Measurements from ENCODE around the gene TENM4.

- TF ChIP-seq, protein P1, sequence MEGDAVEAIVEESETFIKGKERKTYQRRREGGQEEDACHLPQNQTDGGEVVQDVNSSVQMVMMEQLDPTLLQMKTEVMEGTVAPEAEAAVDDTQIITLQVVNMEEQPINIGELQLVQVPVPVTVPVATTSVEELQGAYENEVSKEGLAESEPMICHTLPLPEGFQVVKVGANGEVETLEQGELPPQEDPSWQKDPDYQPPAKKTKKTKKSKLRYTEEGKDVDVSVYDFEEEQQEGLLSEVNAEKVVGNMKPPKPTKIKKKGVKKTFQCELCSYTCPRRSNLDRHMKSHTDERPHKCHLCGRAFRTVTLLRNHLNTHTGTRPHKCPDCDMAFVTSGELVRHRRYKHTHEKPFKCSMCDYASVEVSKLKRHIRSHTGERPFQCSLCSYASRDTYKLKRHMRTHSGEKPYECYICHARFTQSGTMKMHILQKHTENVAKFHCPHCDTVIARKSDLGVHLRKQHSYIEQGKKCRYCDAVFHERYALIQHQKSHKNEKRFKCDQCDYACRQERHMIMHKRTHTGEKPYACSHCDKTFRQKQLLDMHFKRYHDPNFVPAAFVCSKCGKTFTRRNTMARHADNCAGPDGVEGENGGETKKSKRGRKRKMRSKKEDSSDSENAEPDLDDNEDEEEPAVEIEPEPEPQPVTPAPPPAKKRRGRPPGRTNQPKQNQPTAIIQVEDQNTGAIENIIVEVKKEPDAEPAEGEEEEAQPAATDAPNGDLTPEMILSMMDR (conservative IDR thresholded peaks at IDR 0.05; ENCODE audit: low read length): no peak
- TF ChIP-seq EZH2phosphoT487 (IDR thresholded peaks at IDR 0.05; ENCODE audit: borderline replicate concordance, low read depth, low read length): no peak
Observed at GRCh38 chr11:78914503-78914902, 526.3 kb downstream of the TENM4 start.
